GM12878 (cell line): Measurements from ENCODE around the gene ABHD2. TPM values are rescaled to one million over a fixed set of nuclear protein-coding genes. Genes with fewer than 3 reads are reported as not detected.
A peak's percentile ranks its signal among the peaks of the same experiment; 100 is the strongest.

ENCODE experiments used
- ATAC-seq: fragments of 200-7000 bp; cut with Tn5 transposase; 3 replicates; pipeline ENCODE4 v1.9.1; 2020; ENCODE audit warnings: mild to moderate bottlenecking, moderate library complexity
- BruUV-seq: library from RNA; stranded (reverse); fragments of 400-500 nt; replicated peaks from 2 replicates; lab custom pipeline; 2021; lab: Mats Ljungman, UMichigan
- CTCF ChIA-PET: fragments of 300-600 bp; sonication (Branson Sonifier 250); formaldehyde crosslinking; extraction: SDS; loops from one replicate; lab custom pipeline; 2021; ENCODE audit warnings: inconsistent platforms; lab: Yijun Ruan, JAX
- POLR2A ChIA-PET: fragments of 350-600 bp; formaldehyde crosslinking; extraction: SDS; loops from one replicate; lab custom pipeline; 2021; ENCODE audit warnings: inconsistent platforms; lab: Charles Lee
- RAD21 ChIA-PET: fragments of 300-600 bp; sonication (Branson Sonifier 250); formaldehyde crosslinking; loops from one replicate; lab custom pipeline; 2023; ENCODE audit warnings: antibody characterized with exemption; ENCODE audit not compliant: unreplicated experiment; lab: Charles Lee
- SMC1A ChIA-PET: fragments of 300-600 bp; sonication (Branson Sonifier 250); formaldehyde crosslinking; loops from one replicate; lab custom pipeline; 2023; ENCODE audit not compliant: unreplicated experiment, uncharacterized antibody; lab: Charles Lee
- DNase-seq: peaks from one replicate; pipeline ENCODE4 v3.0.0-alpha.2; 2011; ENCODE audit warnings: low read depth, low spot score
- FAIRE-seq: peaks from 3 replicates; lab custom pipeline; 2011; peaks lifted over from hg19 to GRCh38; lab: Jason Lieb, UNC
- H2AFZ ChIP-seq: 2 replicates; pipeline ENCODE4 v1.6.0; 2011; ENCODE audit warnings: low read depth, low read length, control low read depth; ENCODE audit not compliant: control insufficient read depth
- H3K27ac ChIP-seq: 2 replicates; pipeline ENCODE4 v1.5.1; 2011; ENCODE audit warnings: control low read depth; ENCODE audit not compliant: control insufficient read depth, insufficient read depth
- H3K27me3 ChIP-seq, 2 experiments: replicated peaks in 1 of 2; 2 replicates each; pipeline versions ENCODE4 v1.6.0 to v1.6.1; 2011; ENCODE audit warnings: low read length in 1 of 2; ENCODE audit not compliant: control insufficient read depth in 2 of 2, insufficient read depth in 2 of 2
- H3K36me3 ChIP-seq, 2 experiments: 2 replicates each; pipeline ENCODE4 v1.5.1; 2011; ENCODE audit warnings: low read length in 1 of 2; ENCODE audit not compliant: control insufficient read depth in 2 of 2, insufficient read depth in 2 of 2
- H3K4me1 ChIP-seq: 2 replicates; pipeline ENCODE4 v1.6.1; 2011; ENCODE audit warnings: mild to moderate bottlenecking, low read length, moderate library complexity, mixed read lengths; ENCODE audit not compliant: control insufficient read depth, insufficient read depth
- H3K4me2 ChIP-seq: 2 replicates; pipeline ENCODE4 v1.6.0; 2011; ENCODE audit warnings: control low read depth; ENCODE audit not compliant: control insufficient read depth, insufficient read depth
- H3K4me3 ChIP-seq: fragments of 200-600 bp; sonication (generic); 2 replicates; pipeline ENCODE4 v1.5.1; 2016
- H3K79me2 ChIP-seq: 2 replicates; pipeline ENCODE4 v1.6.0; 2011; ENCODE audit warnings: low read length; ENCODE audit not compliant: control insufficient read depth, insufficient read depth
- H3K9ac ChIP-seq: 2 replicates; pipeline ENCODE4 v1.8.0; 2011; ENCODE audit warnings: low read length, control low read depth, mixed read lengths; ENCODE audit not compliant: control insufficient read depth, insufficient read depth
- H3K9me3 ChIP-seq: replicated peaks from 3 replicates; pipeline ENCODE4 v1.5.1; 2011; ENCODE audit warnings: mild to moderate bottlenecking, low read length; ENCODE audit not compliant: control insufficient read depth, insufficient read depth
- H4K20me1 ChIP-seq: 2 replicates; pipeline ENCODE4 v1.6.0; 2011; ENCODE audit not compliant: control insufficient read depth, insufficient read depth
- BCL11A ChIP-seq: IDR thresholded peaks from 2 replicates; pipeline ENCODE4 v1.6.1; 2011; ENCODE audit warnings: low read depth, low read length
- CEBPB ChIP-seq, 2 experiments: fragments of 150-350 bp in 1 of 2; IDR thresholded peaks; 2 replicates each; pipeline ENCODE4 v1.6.1; 2012 to 2014; ENCODE audit warnings: low read depth in 2 of 2, low read length in 2 of 2, borderline replicate concordance in 1 of 2, inconsistent platforms in 1 of 2
- CREM ChIP-seq: IDR thresholded peaks from 2 replicates; pipeline ENCODE4 v1.6.1; 2014; ENCODE audit warnings: antibody characterized with exemption, low read depth
- DPF2 ChIP-seq: fragments of 450-650 bp; IDR thresholded peaks from 2 replicates; pipeline ENCODE4 v1.6.1; 2017; ENCODE audit warnings: mild to moderate bottlenecking
- EED ChIP-seq: sonication (generic); IDR thresholded peaks from 2 replicates; pipeline ENCODE4 v1.6.1; 2016; ENCODE audit warnings: antibody characterized with exemption, low read depth
- EGR1 ChIP-seq, 2 experiments: IDR thresholded peaks; 1 replicate in 1 of 2; 2 replicates in 1 of 2; pipeline ENCODE4 v1.6.1; 2011 to 2012; ENCODE audit warnings: low read depth in 2 of 2, low read length in 2 of 2, borderline replicate concordance in 1 of 2, mild to moderate bottlenecking in 1 of 2, moderate library complexity in 1 of 2
- EP300 ChIP-seq, 2 experiments: fragments of 150-350 bp in 1 of 2; IDR thresholded peaks; 2 replicates each; pipeline ENCODE4 v1.6.1; 2011 to 2012; ENCODE audit warnings: low read depth in 2 of 2, low read length in 2 of 2, borderline replicate concordance in 1 of 2, improper control_type of control experiment in 1 of 2, inconsistent platforms in 1 of 2; ENCODE audit not compliant: control insufficient read depth in 1 of 2
- FOXM1 ChIP-seq: IDR thresholded peaks from 2 replicates; pipeline ENCODE4 v1.6.1; 2012; ENCODE audit warnings: low read depth, mild to moderate bottlenecking, inconsistent platforms, low read length, moderate library complexity
- IRF4 ChIP-seq: IDR thresholded peaks from 2 replicates; pipeline ENCODE4 v1.6.1; 2011; ENCODE audit warnings: low read depth, low read length
- JUND ChIP-seq: IDR thresholded peaks from 2 replicates; pipeline ENCODE4 v1.6.1; 2012; ENCODE audit warnings: low read depth, mild to moderate bottlenecking, low read length, improper control_type of control experiment, moderate library complexity
- MTA3 ChIP-seq: IDR thresholded peaks from 2 replicates; pipeline ENCODE4 v1.6.1; 2012; ENCODE audit warnings: low read length, inconsistent platforms, borderline replicate concordance
- NR2C1 ChIP-seq: fragments of 450-650 bp; IDR thresholded peaks from 2 replicates; pipeline ENCODE4 v1.6.1; 2017; ENCODE audit warnings: antibody characterized with exemption, mild to moderate bottlenecking, moderate library complexity
- RAD51 ChIP-seq: fragments of 450-650 bp; IDR thresholded peaks from 2 replicates; pipeline ENCODE4 v1.6.1; 2016; ENCODE audit warnings: moderate library complexity, mild to moderate bottlenecking, inconsistent platforms
- RUNX3 ChIP-seq: IDR thresholded peaks from 2 replicates; pipeline ENCODE4 v1.6.1; 2012; ENCODE audit warnings: low read length, inconsistent platforms
- SREBF2 ChIP-seq: IDR thresholded peaks from 2 replicates; pipeline ENCODE4 v1.6.1; 2012; ENCODE audit warnings: mild to moderate bottlenecking, low read length
- TCF7 ChIP-seq: IDR thresholded peaks from 2 replicates; pipeline ENCODE4 v1.6.1; 2014; ENCODE audit warnings: antibody characterized with exemption, borderline replicate concordance
- YY1 ChIP-seq: IDR thresholded peaks from 2 replicates; pipeline ENCODE4 v1.6.1; 2011; ENCODE audit warnings: low read depth, mild to moderate bottlenecking, low read length
- ZNF207 ChIP-seq: fragments of 450-650 bp; IDR thresholded peaks from 2 replicates; pipeline ENCODE4 v1.6.1; 2014; ENCODE audit warnings: antibody characterized with exemption, mild to moderate bottlenecking, borderline replicate concordance
- ZNF384 ChIP-seq: IDR thresholded peaks from 2 replicates; pipeline ENCODE4 v1.6.1; 2012; ENCODE audit warnings: low read depth, mild to moderate bottlenecking, low read length, improper control_type of control experiment, borderline replicate concordance
- WGBS: methylation state at CpG from one replicate; pipeline ENCODE4 v1.1.6; 2016; ENCODE audit warnings: low lambda C conversion rate; ENCODE audit not compliant: insufficient replicate concordance, insufficient coverage; ENCODE audit errors: missing lambda C conversion rate; 5-methylcytosine and 5-hydroxymethylcytosine counted together
- in situ Hi-C: fragments of 300-500 bp; cut with MboI; formaldehyde crosslinking; loops from 9 replicates; pipeline ENCODE4 v1.14.3; 2018; ENCODE audit warnings: mixed read lengths
- intact Hi-C: fragments of 100-400 bp; cut with micrococcal nuclease; formaldehyde crosslinking; loops from one replicate; pipeline ENCODE4 v1.14.2; 2022; ENCODE audit not compliant: unreplicated experiment
- polyA plus RNA-seq, 11 experiments: library from polyadenylated mRNA; depleted of rRNA in 4 of 11; unstranded in 6 of 11; stranded (reverse) in 5 of 11; fragments of >200 nt; fragmentation: Nextera tagmentation in 4 of 11; fragmentation: Illumina TruSeq in 1 of 11; extraction: Ambion mirVana in 4 of 11; extraction: Trizol in 1 of 11; gene quantifications; 1 replicate in 1 of 11; 2 replicates in 10 of 11; pipeline versions ENCODE4 v1.2.1 to v1.2.3, GENCODE V29; 2011 to 2016; ENCODE audit warnings: inconsistent platforms in 2 of 11, missing spikeins in 2 of 11, low read depth in 1 of 11
- total RNA-seq, 4 experiments: library from RNA; depleted of rRNA in 3 of 4; stranded (reverse); fragments of >200 nt in 3 of 4; fragmentation: Illumina TruSeq in 1 of 4; extraction: Trizol in 1 of 4; gene quantifications; 2 replicates each; pipeline versions ENCODE4 v1.2.1 to v1.2.3, GENCODE V29; 2013 to 2021
- TF ChIP-seq, protein P1 (sequence below): IDR thresholded peaks from 2 replicates; pipeline ENCODE4 v1.6.1; 2012; ENCODE audit warnings: low read length, inconsistent platforms
- TF ChIP-seq, protein P2 (sequence below): fragments of 450-650 bp; IDR thresholded peaks from 2 replicates; pipeline ENCODE4 v1.6.1; 2016; ENCODE audit warnings: mild to moderate bottlenecking

ABHD2 gene
- total and polyA plus RNA-seq, 10 of the 15 experiments (the other 5 are each of a cell fraction or from before 2014, with no cell fraction given): 1.2 to 33.6 (median 20.4) TPM

DNA sequence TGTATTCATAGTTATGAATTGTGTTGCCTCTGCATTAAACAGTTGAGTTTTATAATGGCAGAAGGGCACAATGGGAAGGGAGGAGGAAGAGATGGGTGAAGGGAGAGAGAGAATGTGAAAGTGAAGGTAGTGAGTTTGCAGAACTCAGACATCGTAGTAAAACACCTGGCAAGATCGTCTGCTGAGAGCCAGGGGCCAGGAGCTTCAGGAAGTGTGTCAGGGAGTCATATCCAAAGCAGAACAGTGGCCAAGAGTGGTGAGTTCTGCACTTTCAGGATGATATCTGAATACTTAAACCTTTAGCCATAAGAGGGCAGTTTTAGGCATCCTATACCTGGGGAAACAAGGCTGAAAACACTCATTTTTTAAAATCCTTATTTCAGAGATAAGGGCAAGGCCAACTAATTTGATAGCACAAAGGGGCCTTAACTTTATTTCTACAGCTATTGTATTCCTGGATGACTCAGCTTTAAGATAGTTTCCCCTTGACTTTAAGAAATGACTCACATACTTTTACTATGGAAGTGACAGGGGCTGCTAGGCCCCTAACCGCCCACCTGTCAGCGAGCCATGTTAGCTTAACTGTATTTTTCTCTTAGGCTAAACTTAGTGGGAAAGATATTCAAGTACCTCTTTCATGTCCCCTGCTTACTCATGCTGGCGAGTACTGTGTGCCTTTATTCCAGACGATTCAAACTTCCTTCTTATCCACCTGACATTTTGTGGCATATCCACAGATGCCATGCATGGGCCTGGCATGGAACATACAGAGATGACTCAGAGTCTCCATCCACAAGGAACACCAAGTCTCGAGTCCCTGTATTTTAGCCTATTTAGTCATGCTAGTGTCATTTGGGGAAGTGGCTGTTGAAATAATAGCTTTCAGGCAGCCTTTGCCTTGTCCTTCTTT is 79.3 kb downstream of the ABHD2 start:
- Histone ChIP-seq H3K4me1 (peaks cover 18% of the 10 kb centered on the region), H3K36me3 (no peaks in the 10 kb centered on the region; a peak in 2 of 4 replicates), H3K9ac (peak overlapping the region; percentile 33; the same call in 1 of the 2 replicates), H3K9me3 (no peaks in the 10 kb centered on the region), H3K27ac (peak overlapping the region; percentile 91), H3K27me3 (no peaks in the 10 kb centered on the region), H2AFZ (peak overlapping the region; percentile 60), H3K4me3 (no peak overlapping the region; the same call in 1 of the 2 replicates), H3K4me2 (peak overlapping the region; percentile 89), H3K79me2 (no peaks in the 10 kb centered on the region), H4K20me1 (no peaks in the 10 kb centered on the region)
- ChIA-PET RAD21 (interaction anchor here (0.7 to 2.4 kb wide), 11 partner anchors 10 to 262 kb away, joined by 3 to 10 read pairs (median 5); partner anchors contain the start of gene ABHD2), POLR2A (interaction anchor here (0.5 to 1.5 kb wide), 6 partner anchors 10 to 178 kb away, joined by 3 to 7 read pairs (median 4); no protein-coding TSS in a partner anchor), CTCF (interaction anchor here (0.8 to 5.9 kb wide), 16 partner anchors 11 to 274 kb away, joined by 3 to 71 read pairs (median 6); no protein-coding TSS in a partner anchor), SMC1A (interaction anchor here (0.8 to 4.0 kb wide), 15 partner anchors 8 to 109 kb away, joined by 3 to 42 read pairs (median 4); partner anchors contain the start of gene ABHD2)
- peak; percentile 72 for FAIRE-seq
- intact Hi-C loops (no loop called here), in situ Hi-C loops (no loop called here)
- peak; percentile 87 for ATAC-seq
- BruUV-seq: no TSS peak
- peak; percentile 36 for DNase-seq
- 1% methylated on average over 7 of the region's 7 CpGs for WGBS
- TF ChIP-seq CREM (peak; percentile 62; the same call in 1 of the 2 replicates), ZNF384 (no peak), BCL11A (peak; percentile 40; the same call in 1 of the 2 replicates), JUND (no peak), FOXM1 (peak; percentile 83; the same call in 1 of the 2 replicates), EGR1 (IDR thresholded peaks at IDR 0.05; ENCODE audit: borderline replicate concordance in 1 of 2, low read depth in 2 of 2, low read length in 2 of 2) (peak in 1 of 2 experiments; percentile 76; a peak in 2 of 3 replicates), TCF7 (peak; percentile 51; the same call in 1 of the 2 replicates), DPF2 (peak; percentile 67; the same call in 1 of the 2 replicates), ZNF207 (no peak), NR2C1 (no peak), CEBPB (IDR thresholded peaks at IDR 0.05; ENCODE audit: borderline replicate concordance in 1 of 2, low read depth in 2 of 2, low read length in 2 of 2) (peak in 1 of 2 experiments; percentile 55; a peak in 1 of 4 replicates), EED (peak; percentile 88), YY1 (0 out of 2 replicates have a peak, but pooled peaks have one; percentile 47), IRF4 (peak; percentile 75), EP300 (IDR thresholded peaks at IDR 0.05; ENCODE audit: borderline replicate concordance in 1 of 2, control insufficient read depth in 1 of 2, low read depth in 2 of 2, low read length in 2 of 2) (peak in 1 of 2 experiments; percentile 32; a peak in 1 of 4 replicates), MTA3 (peak; percentile 89; the same call in 1 of the 2 replicates), SREBF2 (no peak), RUNX3 (peak; percentile 59; the same call in 1 of the 2 replicates), RAD51 (0 out of 2 replicates have a peak, but pooled peaks have one; percentile 7)
- TF ChIP-seq, protein P1, sequence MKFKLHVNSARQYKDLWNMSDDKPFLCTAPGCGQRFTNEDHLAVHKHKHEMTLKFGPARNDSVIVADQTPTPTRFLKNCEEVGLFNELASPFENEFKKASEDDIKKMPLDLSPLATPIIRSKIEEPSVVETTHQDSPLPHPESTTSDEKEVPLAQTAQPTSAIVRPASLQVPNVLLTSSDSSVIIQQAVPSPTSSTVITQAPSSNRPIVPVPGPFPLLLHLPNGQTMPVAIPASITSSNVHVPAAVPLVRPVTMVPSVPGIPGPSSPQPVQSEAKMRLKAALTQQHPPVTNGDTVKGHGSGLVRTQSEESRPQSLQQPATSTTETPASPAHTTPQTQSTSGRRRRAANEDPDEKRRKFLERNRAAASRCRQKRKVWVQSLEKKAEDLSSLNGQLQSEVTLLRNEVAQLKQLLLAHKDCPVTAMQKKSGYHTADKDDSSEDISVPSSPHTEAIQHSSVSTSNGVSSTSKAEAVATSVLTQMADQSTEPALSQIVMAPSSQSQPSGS: peak; percentile 64; the same call in 1 of the 2 replicates
- TF ChIP-seq, protein P2, sequence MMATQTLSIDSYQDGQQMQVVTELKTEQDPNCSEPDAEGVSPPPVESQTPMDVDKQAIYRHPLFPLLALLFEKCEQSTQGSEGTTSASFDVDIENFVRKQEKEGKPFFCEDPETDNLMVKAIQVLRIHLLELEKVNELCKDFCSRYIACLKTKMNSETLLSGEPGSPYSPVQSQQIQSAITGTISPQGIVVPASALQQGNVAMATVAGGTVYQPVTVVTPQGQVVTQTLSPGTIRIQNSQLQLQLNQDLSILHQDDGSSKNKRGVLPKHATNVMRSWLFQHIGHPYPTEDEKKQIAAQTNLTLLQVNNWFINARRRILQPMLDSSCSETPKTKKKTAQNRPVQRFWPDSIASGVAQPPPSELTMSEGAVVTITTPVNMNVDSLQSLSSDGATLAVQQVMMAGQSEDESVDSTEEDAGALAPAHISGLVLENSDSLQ: 0 out of 2 replicates have a peak, but pooled peaks have one; percentile 20
